Testis (tissue), 2 donors: ENCODE results near the gene FDPS.

Experiments
- POLR2A ChIP-seq: fragments of 450-650 bp; IDR thresholded peaks from one replicate; pipeline ENCODE4 v1.6.1; 2017; ENCODE audit warnings: antibody characterized with exemption, mild to moderate bottlenecking, moderate library complexity
- TF ChIP-seq, protein P1 (sequence below), 3 experiments: fragments of 450-650 bp in 2 of 3; fragments of 200-600 bp in 1 of 3; sonication (generic) in 1 of 3; IDR thresholded peaks; one replicate each; pipeline ENCODE4 v1.5.1; 2016 to 2019; ENCODE audit warnings: antibody characterized with exemption in 3 of 3, mild to moderate bottlenecking in 2 of 3, moderate library complexity in 1 of 3

- no peak for TF ChIP-seq POLR2A
- TF ChIP-seq, protein P1, sequence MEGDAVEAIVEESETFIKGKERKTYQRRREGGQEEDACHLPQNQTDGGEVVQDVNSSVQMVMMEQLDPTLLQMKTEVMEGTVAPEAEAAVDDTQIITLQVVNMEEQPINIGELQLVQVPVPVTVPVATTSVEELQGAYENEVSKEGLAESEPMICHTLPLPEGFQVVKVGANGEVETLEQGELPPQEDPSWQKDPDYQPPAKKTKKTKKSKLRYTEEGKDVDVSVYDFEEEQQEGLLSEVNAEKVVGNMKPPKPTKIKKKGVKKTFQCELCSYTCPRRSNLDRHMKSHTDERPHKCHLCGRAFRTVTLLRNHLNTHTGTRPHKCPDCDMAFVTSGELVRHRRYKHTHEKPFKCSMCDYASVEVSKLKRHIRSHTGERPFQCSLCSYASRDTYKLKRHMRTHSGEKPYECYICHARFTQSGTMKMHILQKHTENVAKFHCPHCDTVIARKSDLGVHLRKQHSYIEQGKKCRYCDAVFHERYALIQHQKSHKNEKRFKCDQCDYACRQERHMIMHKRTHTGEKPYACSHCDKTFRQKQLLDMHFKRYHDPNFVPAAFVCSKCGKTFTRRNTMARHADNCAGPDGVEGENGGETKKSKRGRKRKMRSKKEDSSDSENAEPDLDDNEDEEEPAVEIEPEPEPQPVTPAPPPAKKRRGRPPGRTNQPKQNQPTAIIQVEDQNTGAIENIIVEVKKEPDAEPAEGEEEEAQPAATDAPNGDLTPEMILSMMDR (IDR thresholded peaks at IDR 0.05) = no peak
These were observed 22.1 kb upstream of the FDPS start for GRCh38 chr1:155286544-155286943.
